Brain microvascular endothelial cell (primary cell): ENCODE measurements around the gene DDX42.
A peak's percentile ranks its signal among the peaks of the same experiment; 100 is the strongest.
"Not testable (repeated sequence)": the region's sequence is repeated elsewhere in the genome, so short reads cannot be mapped to it uniquely, and the experiment has no call there.

ENCODE experiments used
- DNase-seq: peaks from one replicate; pipeline ENCODE4 v3.0.0-alpha.2; 2020
- H3K27ac ChIP-seq: fragments of 250-450 bp; sonication (Bioruptor Pico); 2 replicates; pipeline ENCODE4 v1.5.1; 2020; ENCODE audit warnings: mild to moderate bottlenecking, moderate library complexity
- H3K27me3 ChIP-seq: fragments of 250-450 bp; sonication (Bioruptor Pico); replicated peaks from 2 replicates; pipeline ENCODE4 v1.5.1; 2020; ENCODE audit warnings: mild to moderate bottlenecking
- H3K36me3 ChIP-seq: fragments of 250-450 bp; sonication (Bioruptor Pico); replicated peaks from 2 replicates; pipeline ENCODE4 v1.5.1; 2020; ENCODE audit warnings: mild to moderate bottlenecking
- H3K4me3 ChIP-seq: 2 replicates; pipeline ENCODE4 v1.5.1; 2011; ENCODE audit warnings: low read depth, mild to moderate bottlenecking, control low read depth, low read length, moderate library complexity
- in situ Hi-C: cut with HindIII; loops from 2 replicates; pipeline ENCODE4 v1.10.0; 2017; ENCODE audit warnings: low sequenced_read_pairs, low pct_ligation_motif_present
- TF ChIP-seq, protein P1 (sequence below): IDR thresholded peaks from 2 replicates; pipeline ENCODE4 v1.5.1; 2011; ENCODE audit warnings: low read depth, mild to moderate bottlenecking, moderate library complexity, low read length, control low read depth, inconsistent platforms; ENCODE audit errors: missing control alignments

DDX42 gene

DNA sequence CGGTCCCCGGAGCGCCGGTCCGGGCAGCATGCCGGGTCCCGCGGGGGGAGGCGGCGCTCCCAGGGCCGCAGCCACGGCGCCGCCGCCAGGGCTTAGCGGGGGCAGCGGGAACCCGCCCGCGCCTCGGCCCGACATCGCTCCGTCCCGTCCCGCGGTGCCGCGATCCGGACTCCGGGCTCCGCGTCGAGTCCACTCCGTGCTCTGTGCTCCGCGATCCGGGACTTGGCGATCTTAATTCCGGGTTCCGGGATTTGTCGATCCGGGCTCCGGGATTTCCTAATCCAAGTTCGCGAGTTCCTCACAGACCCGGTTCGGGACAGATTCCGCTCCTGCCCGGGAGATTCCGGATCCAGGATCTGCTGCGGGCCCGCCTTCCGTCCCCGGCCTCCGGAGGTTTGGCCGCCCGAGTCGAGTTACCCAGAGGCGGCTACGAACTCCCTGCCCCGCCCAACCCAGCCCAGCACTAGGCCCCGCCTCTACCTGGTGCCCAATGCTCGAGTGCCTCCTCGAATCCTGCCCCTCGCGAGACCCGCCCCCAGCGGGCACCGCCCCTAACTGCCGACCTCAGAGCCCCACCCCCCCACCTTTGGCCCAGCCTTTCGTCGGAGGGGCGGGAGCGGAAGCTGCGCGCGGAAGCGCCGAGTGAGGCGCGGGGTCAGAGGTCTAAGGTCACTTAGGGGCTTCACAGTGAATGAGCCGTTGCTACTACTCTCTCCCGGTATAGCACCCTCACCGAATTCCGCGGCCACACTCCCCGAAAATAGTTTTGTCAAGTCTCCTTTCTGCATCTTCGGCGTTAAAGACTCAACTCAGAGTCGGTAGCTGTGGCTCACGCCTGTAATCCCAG lies 68.8 kb downstream of the DDX42 start, which contains the start of gene SMARCD2:
TSS of gene SMARCD2 (minus strand) at position 146 of the 847 bp plus-strand sequence. CDS start at position 135, 11 bp downstream.
- DNase-seq: peak; percentile 98
- Histone ChIP-seq H3K36me3 (no peaks in the 10 kb centered on the region), H3K27ac (peak within 1 kb of the TSS; percentile 55), H3K4me3 (peak within 1 kb of the TSS; percentile 84), H3K27me3 (no peaks in the 10 kb centered on the region)
- TF ChIP-seq, protein P1, sequence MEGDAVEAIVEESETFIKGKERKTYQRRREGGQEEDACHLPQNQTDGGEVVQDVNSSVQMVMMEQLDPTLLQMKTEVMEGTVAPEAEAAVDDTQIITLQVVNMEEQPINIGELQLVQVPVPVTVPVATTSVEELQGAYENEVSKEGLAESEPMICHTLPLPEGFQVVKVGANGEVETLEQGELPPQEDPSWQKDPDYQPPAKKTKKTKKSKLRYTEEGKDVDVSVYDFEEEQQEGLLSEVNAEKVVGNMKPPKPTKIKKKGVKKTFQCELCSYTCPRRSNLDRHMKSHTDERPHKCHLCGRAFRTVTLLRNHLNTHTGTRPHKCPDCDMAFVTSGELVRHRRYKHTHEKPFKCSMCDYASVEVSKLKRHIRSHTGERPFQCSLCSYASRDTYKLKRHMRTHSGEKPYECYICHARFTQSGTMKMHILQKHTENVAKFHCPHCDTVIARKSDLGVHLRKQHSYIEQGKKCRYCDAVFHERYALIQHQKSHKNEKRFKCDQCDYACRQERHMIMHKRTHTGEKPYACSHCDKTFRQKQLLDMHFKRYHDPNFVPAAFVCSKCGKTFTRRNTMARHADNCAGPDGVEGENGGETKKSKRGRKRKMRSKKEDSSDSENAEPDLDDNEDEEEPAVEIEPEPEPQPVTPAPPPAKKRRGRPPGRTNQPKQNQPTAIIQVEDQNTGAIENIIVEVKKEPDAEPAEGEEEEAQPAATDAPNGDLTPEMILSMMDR: no peak
- in situ Hi-C loops: no loop called here

DNA sequence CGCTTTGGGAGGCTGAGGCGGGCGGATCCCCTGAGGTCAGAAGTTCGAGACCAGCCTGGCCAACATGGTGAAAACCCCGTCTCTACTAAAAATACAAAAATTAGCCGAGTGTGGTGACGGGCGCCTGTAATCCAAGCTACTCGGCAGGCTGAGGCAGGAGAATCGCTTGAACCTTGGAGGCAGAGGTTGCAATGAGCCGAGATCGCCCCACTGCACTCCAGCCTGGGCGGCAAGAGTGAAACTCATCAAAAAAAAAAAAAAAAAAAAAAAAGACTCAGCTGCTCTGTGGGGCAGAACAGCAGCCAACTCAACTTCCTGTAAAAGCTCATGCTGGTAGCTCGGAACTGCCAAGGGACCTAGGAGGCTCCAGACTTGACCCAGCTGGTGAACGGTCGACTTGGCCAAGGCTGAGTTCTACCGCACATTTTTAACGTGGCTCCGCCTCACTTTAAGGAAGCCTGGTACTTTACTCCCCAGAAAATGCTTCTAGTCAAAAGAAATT lies 69.5 kb downstream of the DDX42 start:
- DNase-seq: peak; percentile 27
- peak overlapping the region; percentile 84 for H3K4me3 ChIP-seq
- peak overlapping the region; percentile 55 for H3K27ac ChIP-seq
- in situ Hi-C loops, H3K36me3 ChIP-seq, H3K27me3 ChIP-seq: not testable (repeated sequence)

DNA sequence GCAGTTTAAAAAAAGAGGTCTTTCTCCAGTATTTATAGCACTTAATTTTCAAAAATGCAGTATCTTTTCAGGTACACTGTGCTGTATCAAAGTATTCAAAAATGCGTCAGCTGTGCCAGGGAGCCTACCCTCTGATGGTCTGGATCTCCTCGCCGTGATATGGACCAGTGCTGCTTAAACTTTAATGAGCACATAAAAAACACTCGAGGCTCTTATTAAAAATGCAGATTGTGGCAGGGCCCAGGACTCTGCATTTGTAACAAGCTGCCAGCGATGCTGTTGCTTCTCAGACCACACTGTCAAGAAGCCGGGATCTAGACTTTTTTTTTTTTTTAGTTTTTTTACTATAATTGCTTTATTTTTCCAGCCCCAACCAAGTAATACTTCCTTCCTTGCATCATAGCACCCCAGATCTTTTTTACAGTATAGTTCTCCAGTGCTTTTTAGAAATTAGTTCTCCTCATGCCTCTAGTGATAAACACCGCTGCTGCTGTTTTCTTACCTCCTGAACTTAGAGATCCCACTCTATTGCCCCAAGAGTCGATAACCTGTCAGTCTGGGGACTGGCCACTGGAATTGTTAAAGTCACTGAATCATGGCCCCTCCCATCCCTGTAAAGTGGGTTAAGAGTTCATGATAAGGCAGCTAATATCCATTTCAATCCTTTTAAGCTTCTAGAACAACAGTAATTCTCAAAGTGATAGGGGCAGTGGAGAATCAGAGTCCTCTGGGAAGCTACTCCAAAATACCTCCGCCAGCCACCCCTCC lies 70.1 kb downstream of the DDX42 start:
- TF ChIP-seq, protein P1: no peak
- no peaks in the 10 kb centered on the region for H3K27me3 ChIP-seq
- H3K27ac ChIP-seq: no peak overlapping the region
- DNase-seq: no peak
- no peak overlapping the region for H3K4me3 ChIP-seq
- H3K36me3 ChIP-seq: no peaks in the 10 kb centered on the region
- in situ Hi-C loops: no loop called here

DNA sequence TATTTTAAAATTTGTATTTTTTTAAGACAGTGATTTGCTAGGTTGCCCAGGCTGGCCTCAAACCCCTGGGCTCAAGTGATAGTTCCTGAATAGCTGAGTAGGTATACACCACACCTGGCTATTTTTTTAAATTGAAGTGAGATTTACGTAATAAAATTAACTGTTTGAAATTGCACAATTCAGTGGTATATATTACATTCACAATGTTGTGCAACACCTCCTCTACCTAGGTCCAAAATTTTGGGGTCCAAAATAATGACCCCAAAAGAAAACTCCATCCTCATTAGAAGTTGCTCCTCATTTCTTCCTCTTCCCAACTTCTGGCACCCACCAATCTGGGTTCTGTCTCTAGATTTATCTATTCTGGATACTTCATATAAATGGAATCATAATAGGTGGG lies 71.5 kb downstream of the DDX42 start:
- Histone ChIP-seq H3K4me3 (no peak overlapping the region), H3K27me3 (no peaks in the 10 kb centered on the region)
- in situ Hi-C loops: no loop called here

DNA sequence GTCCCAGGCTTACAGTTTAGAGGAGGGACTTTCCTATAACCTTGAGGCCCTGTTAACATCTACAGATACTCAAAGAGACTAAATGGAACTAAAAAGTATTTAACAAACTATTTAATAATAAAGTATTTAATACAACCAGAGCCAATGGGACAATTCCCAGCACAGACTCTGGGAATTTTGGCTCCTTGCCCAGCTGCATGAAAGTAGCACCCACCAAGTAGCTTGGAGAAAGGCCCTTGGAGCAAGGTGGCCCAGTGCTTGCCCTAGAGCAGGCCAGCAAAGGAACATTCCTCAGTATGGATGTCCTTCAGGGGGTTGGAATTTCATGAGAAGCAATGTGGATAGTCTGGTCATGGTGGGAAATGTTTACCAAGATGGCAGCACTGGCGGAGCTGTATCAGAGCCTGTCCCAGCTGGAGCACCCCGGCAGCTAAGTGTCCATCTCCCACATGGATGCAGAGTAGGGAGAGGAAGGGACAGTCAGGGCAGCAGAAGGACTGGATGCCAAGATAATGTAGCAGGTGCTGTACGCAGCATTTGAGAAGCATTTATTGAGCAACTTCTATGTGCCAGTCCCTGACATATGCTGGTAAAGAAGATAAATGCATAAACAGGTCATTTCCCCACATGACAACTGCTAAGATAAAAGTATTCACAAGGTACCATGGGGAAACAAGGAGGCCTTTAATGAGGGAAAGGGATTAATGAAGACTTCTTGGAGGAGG lies 73.7 kb downstream of the DDX42 start:
- Histone ChIP-seq H3K27me3 (no peaks in the 10 kb centered on the region), H3K36me3 (no peaks in the 10 kb centered on the region), H3K4me3 (no peak overlapping the region), H3K27ac (no peak overlapping the region)
- TF ChIP-seq, protein P1: no peak
- no peak for DNase-seq
- in situ Hi-C loops: no loop called here

More for the DNA sequence above, 71.5 kb downstream of the DDX42 start:
- Histone ChIP-seq H3K27ac (no peak overlapping the region), H3K36me3 (no peaks in the 10 kb centered on the region)
- TF ChIP-seq, protein P1: no peak
- no peak for DNase-seq
